HG02759 (cell line): ENCODE results near the gene NUBP2.

Source experiments
- ATAC-seq: cut with Tn5 transposase; IDR thresholded peaks from one replicate; pipeline ENCODE4 v1.9.1; 2021; ENCODE audit warnings: mild to moderate bottlenecking, moderate library complexity; ENCODE audit not compliant: unreplicated experiment

NUBP2 gene

DNA sequence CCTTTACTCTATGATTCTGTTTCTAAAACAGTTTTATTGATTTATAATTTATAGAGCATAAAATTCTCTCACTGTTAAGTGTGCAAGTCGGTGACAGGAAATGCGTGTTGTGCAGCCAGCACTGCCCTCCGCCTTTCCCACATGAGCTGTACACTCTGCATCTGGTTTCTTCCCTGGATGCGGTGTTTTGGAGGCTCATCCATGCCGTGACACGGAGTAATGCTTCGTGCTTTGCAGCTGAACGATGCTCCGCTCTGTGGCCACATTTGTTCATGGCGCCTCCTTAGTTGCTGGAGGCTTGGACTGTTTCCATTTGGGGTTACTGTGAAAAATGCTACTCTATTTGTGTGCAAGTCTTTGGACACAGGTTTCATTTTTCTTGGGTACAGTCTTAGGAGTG lies 17.9 kb downstream of the NUBP2 start:
- ATAC-seq, result no peak

DNA sequence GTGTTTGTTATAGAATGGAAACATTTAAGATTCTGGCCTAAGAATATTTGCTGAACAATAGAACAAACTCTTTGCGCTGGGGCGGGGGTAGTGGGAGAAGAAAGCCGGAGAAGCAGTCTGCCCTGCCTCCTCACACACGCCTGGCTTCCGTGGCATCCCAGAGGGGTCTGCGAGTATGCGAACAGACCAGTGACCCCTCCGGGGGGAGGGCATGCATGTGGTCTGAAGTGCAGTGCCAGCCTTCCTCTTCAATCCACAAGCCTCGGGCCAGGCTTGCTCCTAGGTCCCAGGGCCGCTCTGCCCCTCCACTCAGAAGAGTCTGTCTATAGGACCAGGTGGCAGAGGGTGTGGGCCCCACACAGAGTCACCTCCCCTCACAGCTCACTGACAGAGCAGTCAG lies 24.9 kb downstream of the NUBP2 start:
- ATAC-seq, result no peak

DNA sequence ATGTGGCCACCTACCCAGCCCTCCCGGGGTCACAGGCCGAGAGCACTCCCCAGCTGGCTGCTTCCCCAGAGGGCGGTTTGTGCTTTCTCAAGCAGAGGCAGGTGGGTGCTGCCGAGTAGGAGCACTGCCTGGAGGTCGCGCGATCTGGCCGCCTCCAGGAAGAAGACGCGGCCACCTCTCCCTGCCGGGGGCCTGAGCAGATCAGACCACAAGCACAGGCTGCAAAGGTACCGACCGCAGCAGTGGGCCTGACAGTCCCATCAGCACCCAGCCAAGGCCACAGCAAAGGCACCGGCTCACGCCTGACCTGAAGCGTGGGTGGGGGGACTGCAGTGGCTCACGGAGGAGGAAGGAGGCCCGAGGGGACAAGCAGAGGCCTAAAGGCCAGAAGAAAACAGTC lies 25.9 kb downstream of the NUBP2 start:
- ATAC-seq, result no peak

DNA sequence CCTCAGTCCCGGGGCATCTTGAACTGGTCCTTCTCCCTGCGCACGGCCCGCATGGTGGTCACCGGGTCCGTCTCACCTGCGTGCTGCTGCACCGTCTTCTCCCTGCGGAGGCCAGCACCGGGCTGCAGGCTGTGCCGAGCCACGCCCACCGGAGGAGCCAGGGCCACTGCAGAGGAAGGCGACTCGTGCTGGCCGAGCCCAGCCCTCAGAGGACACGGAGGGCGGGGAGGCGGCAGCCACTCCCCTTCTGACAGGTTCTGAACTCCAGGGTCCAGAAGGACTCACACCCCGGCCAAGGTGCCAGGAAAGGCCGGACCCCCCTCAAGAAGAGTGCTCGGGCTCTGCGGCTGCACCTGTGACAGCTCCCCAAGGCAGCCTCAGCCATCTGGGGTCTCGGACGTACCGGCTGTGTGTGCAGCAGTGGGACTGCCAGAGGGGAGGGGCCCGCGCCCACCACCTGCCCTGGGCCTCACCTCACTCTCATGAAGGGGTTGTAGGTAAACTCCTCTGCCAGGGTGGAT lies 26.6 kb downstream of the NUBP2 start:
- ATAC-seq, result no peak

DNA sequence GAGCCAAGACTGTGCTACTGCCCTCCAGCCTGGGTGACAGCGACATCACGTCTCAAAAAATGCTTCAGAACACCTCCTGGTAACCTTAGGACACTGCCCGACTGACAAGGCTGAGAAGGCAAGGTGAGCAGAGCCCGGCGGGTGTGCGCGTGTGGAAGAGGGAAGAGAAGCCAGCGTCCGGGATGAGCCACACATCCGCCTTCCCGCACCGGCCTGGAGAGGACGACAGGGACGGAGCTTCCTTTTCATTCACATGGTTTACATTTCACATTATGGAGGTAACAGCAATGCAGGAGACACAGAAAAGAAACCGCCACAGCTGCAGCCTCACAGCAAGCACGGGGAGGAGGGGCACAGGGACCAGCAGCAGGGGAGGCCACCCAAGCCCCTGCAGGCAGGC lies 27.3 kb downstream of the NUBP2 start:
- no peak for ATAC-seq

DNA sequence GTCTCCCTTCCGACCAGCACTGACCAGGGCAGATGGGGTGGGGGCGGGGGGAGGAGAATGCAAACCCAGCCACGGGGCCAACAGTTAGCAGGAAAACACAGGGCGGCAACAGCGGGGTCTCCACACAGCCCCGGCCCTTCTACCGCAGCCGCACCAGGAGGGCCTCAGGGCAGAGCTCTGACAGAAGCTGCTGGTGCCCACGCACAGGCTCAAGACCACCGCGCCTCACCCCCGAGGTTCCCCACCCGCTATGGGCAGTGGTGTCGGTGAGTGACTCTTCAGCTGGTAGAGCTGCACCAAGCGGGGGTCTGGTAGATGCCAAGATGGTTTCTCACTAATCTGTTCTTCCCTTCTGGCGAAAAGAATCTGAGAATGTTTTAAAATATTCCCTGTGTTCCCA lies 27.8 kb downstream of the NUBP2 start:
- ATAC-seq, result no peak

DNA sequence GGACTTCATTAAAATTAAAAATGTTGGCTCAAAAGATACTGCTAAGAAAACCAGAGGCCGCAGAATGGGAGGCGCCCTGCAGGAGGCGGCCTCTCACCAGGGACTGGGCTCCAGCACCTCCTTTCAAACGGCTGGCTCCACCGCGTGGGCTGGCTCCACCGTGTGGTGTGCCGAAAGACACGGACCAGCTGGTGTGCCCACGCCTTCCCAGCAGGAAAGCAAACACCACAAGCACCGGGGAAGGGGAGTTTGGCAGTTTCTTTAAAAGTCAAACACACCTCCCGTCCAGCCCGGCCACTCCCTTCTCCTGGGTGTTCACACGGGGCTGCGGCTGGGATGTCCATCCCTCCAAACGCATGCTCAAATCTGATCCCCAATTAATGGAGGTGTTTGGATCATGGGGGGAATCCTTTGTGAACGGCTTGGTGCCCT lies 30.0 kb downstream of the NUBP2 start:
- no peak for ATAC-seq

DNA sequence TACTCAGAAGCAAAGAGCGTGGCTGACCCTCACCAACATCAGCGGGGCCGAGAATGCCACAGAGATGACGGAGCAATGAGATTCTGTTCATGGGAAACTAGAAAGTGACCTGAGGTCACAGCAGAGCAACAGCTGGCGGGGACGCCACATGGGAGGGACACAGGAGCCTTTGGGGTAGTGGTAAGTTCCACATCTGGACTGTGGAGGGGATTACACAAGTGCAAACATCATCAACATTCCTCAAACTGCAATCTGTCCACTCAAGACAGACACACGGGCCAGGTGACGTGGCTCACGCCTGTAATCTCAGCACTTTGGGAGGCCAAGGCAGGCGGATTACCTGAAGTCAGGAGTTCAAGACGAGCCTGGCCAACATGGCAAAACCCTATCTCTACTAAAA lies 32.7 kb downstream of the NUBP2 start:
- no peak for ATAC-seq

DNA sequence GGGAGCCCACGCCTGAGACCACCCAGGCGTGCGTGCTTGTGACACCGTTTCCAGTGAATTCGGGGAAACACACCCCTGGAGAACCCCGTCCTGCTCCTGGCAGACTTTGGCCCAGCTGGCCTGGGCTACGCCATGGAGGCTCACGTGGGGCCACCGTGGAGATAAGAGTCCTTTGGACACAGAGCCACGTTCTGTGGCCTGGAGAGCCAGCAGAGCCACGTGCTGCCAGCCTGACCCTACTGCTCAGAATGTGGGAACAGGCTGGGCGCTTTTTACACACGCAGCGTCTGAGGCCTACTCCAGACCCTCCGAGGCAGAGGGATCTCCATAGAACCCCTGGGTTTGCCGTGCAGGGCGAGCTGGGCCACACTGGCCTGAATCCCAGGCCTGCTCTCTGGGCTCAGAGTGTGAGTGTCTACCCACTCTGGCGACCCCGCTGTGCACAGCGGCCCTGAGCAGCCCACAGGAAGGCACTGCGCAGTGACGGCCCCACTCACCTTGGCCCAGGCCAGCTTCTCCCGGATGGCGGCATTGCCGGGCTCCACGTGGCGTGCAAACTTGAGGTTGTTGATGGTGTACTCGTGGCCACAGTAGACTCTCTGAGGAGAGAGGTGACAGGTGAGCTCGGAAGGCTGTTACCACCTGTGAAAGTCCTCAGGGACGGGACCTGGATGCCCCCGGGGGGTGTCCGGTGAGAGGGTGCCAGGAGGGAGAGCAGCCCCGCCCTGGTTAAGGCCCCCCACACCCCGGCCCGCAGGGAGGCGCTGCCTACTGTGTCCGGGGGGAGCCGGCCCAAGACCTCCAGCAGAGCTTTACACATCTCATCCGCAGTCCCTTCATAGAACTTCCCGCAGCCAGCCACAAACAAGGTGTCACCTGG lies 33.9 kb downstream of the NUBP2 start:
- no peak for ATAC-seq

DNA sequence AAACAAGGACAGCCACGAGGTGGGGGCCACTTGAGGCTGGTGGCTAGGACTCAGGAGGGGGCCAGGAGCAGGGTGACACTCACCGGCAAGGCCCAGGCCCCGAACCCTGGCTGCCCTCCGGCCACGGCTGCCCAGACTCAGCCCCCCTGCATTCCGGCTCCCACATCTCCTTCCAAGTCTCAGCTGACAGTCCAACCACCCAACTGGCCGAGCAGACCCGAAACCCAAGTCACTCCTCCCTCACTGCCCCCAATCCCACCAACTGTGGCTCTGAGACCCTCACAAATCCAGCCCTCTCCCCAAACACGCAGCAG lies 34.5 kb downstream of the NUBP2 start:
- no peak for ATAC-seq

DNA sequence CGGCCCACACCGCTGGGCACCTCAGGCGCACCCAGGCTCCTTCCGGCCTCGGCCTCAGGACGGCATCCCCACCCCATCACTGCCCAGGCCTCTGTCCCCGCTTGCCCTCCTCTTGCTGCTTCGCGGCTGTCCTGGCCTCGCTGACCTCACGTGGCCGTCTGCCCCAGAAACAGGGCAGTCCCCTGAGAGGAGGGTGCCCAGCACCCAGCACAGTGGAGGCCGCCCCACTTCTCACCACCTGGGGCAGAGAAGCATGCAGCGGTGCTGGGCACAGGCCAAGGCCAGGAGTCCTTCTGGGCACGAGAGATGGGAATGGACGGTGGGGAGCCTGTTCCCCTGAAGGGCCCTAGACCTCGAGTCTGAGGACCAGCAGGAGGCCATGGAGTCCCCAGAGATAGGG lies 35.0 kb downstream of the NUBP2 start:
- no peak for ATAC-seq

DNA sequence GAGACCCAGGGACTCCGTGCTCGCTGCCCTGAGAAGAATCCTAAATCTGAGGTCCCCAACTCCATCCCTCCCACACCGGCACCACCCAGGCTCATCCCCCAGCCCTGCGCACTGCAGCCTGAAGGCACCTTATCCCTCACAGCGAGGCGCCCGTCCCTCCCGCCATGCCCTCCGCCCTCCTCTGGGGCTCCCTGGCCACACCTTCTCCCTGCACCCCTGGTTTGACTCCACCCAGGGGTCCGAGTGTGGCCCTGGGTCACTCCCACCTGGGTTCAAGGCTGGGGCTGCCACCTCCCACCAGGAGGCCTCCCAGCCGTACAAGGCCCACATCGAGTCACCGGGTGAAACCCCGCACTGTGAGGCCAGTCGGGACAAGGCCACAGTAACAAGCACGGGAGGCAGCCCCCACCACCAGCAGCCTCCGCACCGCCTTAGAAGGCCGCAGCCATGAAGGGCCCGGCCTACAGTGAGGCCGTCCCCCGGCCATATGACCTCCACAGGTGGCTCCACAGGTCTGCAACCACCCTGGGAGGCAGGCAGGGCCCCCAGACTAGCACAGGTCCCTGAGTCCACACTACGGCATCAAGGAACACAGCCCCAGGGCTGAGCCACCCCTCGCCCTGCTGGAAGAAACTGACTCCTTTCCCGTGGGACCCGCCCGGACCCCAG lies 35.6 kb downstream of the NUBP2 start:
- ATAC-seq, result no peak

DNA sequence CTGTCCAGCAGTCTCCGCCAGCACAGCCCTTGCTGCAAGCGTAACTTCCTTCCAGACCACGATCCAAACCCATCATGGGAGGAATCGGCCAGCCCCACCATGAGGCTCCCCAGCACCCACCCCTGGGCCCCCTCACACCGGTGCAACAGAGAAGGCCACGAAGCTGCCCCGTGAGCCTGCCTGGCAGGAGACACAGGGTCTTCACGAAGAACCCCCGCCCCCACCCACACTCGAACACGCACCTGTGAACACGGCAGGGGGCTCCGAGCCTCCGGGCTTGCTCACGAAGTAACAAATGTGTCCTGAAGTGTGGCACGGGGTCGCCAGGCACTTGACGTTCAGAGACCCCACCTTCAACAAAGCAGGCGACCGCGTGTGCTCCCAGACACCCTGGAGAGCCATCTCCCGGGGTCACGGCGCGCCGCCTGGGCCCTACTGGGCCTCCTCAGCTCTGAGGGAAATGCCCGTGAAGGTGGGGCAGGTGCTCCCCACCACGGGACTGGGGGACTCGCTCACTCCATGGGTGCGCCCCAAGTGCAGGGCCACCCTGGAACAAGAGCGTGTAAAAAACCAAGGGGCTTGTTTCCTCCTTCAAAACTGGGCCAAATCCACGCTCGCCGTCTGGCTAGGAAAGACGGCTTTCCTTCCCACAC lies 36.2 kb downstream of the NUBP2 start:
- no peak for ATAC-seq

DNA sequence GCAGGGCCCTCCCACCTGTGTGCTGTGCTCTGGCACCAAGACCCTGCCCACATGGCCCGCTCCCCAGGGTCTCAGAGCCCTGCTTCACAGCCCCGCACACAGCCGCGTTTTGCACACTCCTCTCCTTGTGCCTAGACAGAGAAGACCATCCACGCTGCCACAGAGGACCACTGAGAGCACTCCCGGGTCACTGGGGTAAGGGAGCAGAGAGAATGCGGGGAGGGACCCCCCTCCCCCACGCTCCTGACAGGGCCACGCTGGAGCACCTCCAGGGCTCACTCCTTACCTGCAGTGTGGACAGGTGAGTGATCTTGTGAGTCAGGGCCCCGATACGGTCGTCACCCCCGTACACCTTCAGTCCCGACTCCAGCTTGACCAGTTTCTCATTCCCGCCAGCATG lies 36.9 kb downstream of the NUBP2 start:
- ATAC-seq, result no peak

DNA sequence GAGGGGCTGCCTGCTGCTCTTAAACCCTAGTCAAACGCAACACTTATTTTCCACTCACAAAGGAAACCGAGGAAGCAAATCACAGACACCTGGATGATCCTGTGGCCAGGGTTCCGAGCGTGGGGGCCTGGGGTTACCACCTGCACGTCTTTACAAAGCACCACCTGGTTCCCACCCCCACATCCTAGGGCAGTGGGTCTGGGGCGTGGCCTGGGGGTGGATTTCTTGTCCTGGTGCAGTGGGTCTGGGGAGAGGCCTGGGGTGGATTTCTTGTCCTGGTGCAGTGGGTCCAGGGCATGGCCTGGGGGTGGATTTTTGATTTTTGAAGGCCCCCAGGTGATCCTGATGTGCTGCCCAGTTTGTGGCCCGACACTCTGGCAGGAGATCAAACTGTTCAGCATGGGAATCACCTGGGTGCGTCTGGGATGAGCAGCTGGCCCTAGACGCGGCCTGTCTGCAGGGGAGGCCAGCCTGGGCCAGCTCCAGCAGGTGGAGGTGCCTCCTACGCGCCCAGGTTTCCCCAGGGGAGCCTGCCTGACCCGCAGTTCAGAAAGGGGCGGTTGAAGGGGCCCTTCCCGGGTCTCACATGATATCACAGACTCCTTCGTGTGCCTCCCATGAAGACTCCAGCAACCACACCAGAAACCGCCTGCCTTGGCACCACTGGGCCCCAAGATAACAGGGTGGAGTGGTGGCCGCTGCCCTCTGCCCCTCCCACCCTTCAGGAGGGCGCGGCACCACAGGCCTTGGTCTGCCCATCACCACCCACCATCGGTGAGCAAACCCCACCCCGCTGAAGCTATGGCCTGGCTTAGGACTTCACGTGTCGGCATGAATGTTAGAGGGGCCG lies 37.6 kb downstream of the NUBP2 start:
- no peak for ATAC-seq

DNA sequence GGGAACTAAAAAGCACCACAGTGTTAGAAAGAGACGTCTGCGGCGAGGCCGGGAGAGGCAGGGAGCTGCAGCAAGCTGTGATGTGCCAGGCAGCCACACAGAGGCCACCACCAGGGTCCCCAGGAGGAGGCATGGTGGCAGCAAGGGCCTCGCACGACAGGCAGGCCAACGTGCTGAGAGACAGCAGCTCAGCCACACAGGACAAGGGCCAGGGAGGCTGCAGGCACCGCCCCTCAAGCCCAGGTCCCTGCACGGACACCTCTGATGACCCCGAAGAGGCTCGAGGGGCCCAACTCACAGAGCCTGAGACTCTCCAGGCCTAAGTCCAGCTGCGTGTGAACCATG lies 38.2 kb downstream of the NUBP2 start:
- no peak for ATAC-seq

DNA sequence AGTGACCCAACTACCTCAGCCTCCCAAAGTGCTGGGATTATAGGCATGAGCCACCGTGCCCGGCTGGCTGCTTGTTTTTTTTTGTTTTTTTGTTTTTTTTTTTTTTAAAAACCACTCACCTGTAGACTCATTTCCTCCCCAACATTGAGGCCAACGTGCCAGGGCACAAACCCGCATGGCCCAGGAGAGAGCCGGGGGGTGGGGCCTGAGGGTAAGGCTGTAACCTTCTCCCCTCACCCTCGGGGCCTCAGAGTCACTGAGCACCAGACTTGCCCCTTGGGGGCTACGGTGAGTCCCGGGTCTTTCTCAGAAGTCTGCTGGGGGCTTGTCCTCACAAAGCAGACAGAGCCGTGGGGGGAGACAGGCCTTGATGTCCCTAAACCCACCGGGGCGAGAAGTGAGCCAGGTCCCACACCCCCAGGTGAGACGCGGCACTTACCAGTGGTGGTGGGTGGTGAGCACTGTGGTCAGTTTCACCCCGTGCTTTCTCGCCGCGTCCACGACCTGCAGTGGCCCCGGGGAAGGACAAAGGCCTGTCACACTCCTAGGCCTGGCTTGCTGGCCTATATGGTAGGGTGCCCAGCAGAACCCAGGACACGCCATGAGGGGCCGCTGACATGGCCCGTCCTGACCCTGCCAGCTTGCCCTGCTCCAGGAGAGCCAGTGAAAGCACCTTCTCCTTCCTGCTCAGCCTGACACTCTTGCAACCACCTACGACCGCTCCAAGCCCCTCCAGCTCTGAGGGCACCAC lies 39.3 kb downstream of the NUBP2 start:
- no peak for ATAC-seq

DNA sequence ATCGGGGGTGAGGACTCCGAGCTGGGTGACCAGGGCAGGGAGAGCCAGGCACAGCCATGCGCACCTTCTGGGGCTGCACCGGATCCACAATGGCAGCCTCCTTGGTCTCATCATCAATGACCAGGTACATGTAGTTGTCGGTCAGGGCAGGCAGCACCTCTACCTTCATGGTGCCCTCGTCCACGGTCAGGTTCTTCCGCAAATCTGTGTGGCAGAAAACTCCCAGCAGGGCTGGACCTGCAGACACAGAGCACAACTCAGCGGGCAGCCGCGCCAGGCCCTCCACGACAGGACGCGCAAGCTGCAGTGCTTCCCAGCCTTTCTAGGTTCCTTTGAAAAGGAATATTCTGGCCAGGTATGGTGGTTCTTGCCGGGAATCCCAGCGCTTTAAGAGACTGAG lies 40.0 kb downstream of the NUBP2 start:
- no peak for ATAC-seq

DNA sequence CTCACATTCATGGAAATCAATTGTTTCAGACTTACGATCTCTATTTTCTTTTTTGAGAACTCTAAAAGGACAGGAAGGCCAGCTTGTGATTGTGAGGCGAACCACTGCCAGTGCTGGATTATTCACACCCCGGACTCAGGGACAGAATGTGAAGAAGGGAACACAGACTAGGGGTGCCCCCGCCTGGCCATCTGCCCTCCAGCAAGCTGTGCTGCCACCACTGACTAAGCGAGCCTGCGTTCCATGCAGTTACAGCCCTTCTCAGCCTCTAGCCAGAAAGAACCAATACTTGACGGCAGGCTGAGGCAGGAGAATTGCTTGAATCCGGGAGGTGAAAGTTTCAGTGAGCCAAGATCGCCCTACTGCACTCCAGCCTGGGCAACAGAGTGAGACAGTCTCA lies 41.1 kb downstream of the NUBP2 start:
- no peak for ATAC-seq

DNA sequence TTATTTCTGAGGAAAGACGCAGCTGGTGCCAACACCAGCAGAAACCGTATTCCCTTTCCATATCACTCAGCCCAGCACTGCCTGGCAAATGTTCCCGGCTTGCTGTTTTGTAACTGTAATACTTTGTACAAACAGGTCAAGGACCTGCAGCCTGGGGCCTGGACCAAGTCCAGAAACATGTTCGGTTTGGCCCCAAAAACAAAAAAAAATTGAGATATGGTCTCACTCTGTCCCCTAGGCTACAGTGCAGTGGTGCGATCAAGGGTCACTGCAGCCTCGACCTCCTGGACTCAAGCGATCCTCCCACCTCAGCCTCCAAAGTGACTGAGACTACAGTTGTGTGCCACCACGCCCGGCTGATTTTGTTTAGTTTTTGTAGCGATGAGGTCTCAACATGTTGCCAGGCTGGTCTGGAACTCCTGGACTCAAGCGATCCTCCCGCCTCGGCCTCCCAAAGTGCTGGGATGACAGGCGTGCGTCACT lies 42.7 kb downstream of the NUBP2 start:
- ATAC-seq, result no peak
